ENCODE measurements around the gene CES5A.

DNA sequence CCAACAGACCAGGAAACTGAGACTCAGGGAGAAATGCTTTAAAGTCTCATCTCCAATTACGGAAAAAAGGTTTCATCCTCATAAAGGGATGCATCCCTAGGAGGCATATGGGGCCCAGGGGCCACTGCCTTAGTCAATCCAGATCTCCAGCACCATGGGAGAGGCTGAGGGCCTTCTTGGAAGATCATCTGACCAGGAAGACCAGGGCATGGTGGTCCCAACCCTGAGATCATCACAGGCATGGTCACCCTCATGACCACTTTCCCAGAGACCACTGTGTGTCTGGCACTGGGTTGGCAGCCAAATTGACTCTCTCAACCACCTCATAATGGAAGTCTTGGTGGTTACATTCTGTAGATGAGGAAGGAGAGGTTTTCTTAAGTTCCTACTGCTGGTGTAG is 23.4 kb upstream of the CES5A start:
- TF ChIP-seq ZNF274 (IDR thresholded peaks at IDR 0.05; ENCODE audit: low read depth, low read length) (no peak), YY1 (IDR thresholded peaks at IDR 0.05; ENCODE audit: insufficient read depth, insufficient read length) (no peak)
